PC-9 (cell line): ENCODE data around the gene PHAF1. TPM values are rescaled to one million over a fixed set of nuclear protein-coding genes. Genes with fewer than 3 reads are reported as not detected.
A peak's percentile ranks its signal among the peaks of the same experiment; 100 is the strongest.

ENCODE experiments used
- BruUV-seq: library from RNA; stranded (reverse); fragments of 400-500 nt; replicated peaks from 2 replicates; lab custom pipeline; 2021; lab: Mats Ljungman, UMichigan
- CTCF ChIA-PET: fragments of 300-600 bp; sonication (Branson Sonifier 250); formaldehyde crosslinking; loops from one replicate; lab custom pipeline; 2022; ENCODE audit warnings: antibody characterized with exemption; lab: Charles Lee
- POLR2A ChIA-PET: fragments of 300-600 bp; sonication (Branson Sonifier 250); formaldehyde crosslinking; loops from one replicate; lab custom pipeline; 2022; ENCODE audit warnings: antibody characterized with exemption; ENCODE audit not compliant: unreplicated experiment; lab: Charles Lee
- DNase-seq, 2 experiments: peaks; one replicate each; pipeline versions ENCODE4 v3.0.0 to v3.0.0-alpha.2; 2015 to 2022; ENCODE audit warnings: mixed read lengths in 1 of 2
- H2AFZ ChIP-seq: fragments of 200-600 bp; sonication (generic); 2 replicates; pipeline ENCODE4 v1.8.1; 2017; ENCODE audit warnings: antibody characterized with exemption
- H3F3A ChIP-seq: fragments of 200-600 bp; sonication (generic); 2 replicates; pipeline ENCODE4 v1.8.1; 2017; ENCODE audit warnings: antibody characterized with exemption, mild to moderate bottlenecking, low read depth; ENCODE audit not compliant: insufficient read depth
- H3K27ac ChIP-seq: fragments of 200-600 bp; sonication (generic); 2 replicates; pipeline ENCODE4 v1.6.1; 2016; ENCODE audit warnings: mixed run types
- H3K27me3 ChIP-seq: fragments of 200-600 bp; sonication (generic); 2 replicates; pipeline ENCODE4 v1.6.1; 2016; ENCODE audit warnings: low read depth, mixed run types; ENCODE audit not compliant: insufficient read depth
- H3K36me3 ChIP-seq: fragments of 200-600 bp; sonication (generic); 2 replicates; pipeline ENCODE4 v1.6.1; 2016; ENCODE audit warnings: low read depth, mixed run types
- H3K4me1 ChIP-seq: fragments of 200-600 bp; sonication (generic); replicated peaks from 2 replicates; pipeline ENCODE4 v1.6.1; 2016; ENCODE audit warnings: mixed run types; ENCODE audit not compliant: insufficient read depth
- H3K4me2 ChIP-seq: fragments of 200-600 bp; sonication (generic); 2 replicates; pipeline ENCODE4 v1.6.1; 2017; ENCODE audit warnings: mixed run types
- H3K4me3 ChIP-seq: fragments of 200-600 bp; sonication (generic); 2 replicates; pipeline ENCODE4 v1.6.1; 2016; ENCODE audit warnings: mixed run types
- H3K79me2 ChIP-seq: fragments of 200-600 bp; sonication (generic); 2 replicates; pipeline ENCODE4 v1.6.1; 2017; ENCODE audit warnings: low read depth, mixed run types
- H3K9me2 ChIP-seq: fragments of 200-600 bp; sonication (generic); 2 replicates; pipeline ENCODE4 v1.8.1; 2017; ENCODE audit warnings: mild to moderate bottlenecking; ENCODE audit not compliant: insufficient read depth
- H3K9me3 ChIP-seq: fragments of 200-600 bp; sonication (generic); 2 replicates; pipeline ENCODE4 v1.8.1; 2016; ENCODE audit warnings: low read depth; ENCODE audit not compliant: insufficient read depth
- H4K20me1 ChIP-seq: fragments of 200-600 bp; sonication (generic); 2 replicates; pipeline ENCODE4 v1.8.1; 2017; ENCODE audit not compliant: insufficient read depth
- CTCF ChIP-seq: fragments of 200-600 bp; sonication (generic); conservative IDR thresholded peaks from 2 replicates; pipeline ENCODE4 v1.6.1; 2017; ENCODE audit warnings: mixed run types, antibody characterized with exemption, mild to moderate bottlenecking, moderate library complexity
- EZH2 ChIP-seq: fragments of 200-600 bp; sonication (generic); IDR thresholded peaks from 2 replicates; pipeline ENCODE4 v1.8.0; 2017; ENCODE audit warnings: antibody characterized with exemption, low read depth
- intact Hi-C: fragments of 100-400 bp; cut with micrococcal nuclease; formaldehyde crosslinking; loops from one replicate; pipeline ENCODE4 v1.10.0; 2022; ENCODE audit not compliant: unreplicated experiment
- total RNA-seq: library from RNA; stranded (reverse); gene quantifications from 2 replicates; pipeline ENCODE4 v1.2.3, GENCODE V29; 2021

The PHAF1 gene
- total RNA-seq, 1 experiment from 2014 or later: 19.5 TPM

- ChIA-PET POLR2A (no interaction called here), CTCF (no interaction called here)
- no peak overlapping the region for H2AFZ ChIP-seq
- no peaks in the 10 kb centered on the region for H3K9me3 ChIP-seq
- no peak overlapping the region for H3K27ac ChIP-seq
- peaks cover under 1% of the 10 kb centered on the region for H3K79me2 ChIP-seq
- DNase-seq: peak in 1 of 2 experiments; percentile 11
- no peaks in the 10 kb centered on the region for H4K20me1 ChIP-seq
- H3K36me3 ChIP-seq: 0 out of 2 replicates have a peak, but pooled peaks cover 3% of the 10 kb centered on the region
- intact Hi-C loops: no loop called here
- TF ChIP-seq EZH2 (no peak), CTCF (no peak)
- BruUV-seq: no TSS peak
- no peaks in the 10 kb centered on the region for H3K27me3 ChIP-seq
- no peak overlapping the region for H3K4me3 ChIP-seq
- peaks cover 24% of the 10 kb centered on the region for H3F3A ChIP-seq
- H3K4me1 ChIP-seq: 0 out of 2 replicates have a peak, but pooled peaks cover 5% of the 10 kb centered on the region
- no peaks in the 10 kb centered on the region for H3K9me2 ChIP-seq
- no peak overlapping the region for H3K4me2 ChIP-seq
Measured at GRCh38 chr16:67104845-67105244, 4.9 kb upstream of the PHAF1 start.

GRCh38 chr16:67105246-67105645, 4.5 kb upstream of the PHAF1 start:
- H3K79me2 ChIP-seq: peaks cover 4% of the 10 kb centered on the region
- no peaks in the 10 kb centered on the region for H3K36me3 ChIP-seq
- BruUV-seq: no TSS peak
- H3K27me3 ChIP-seq: no peaks in the 10 kb centered on the region
- TF ChIP-seq EZH2 (no peak), CTCF (no peak)
- H3K4me2 ChIP-seq: no peak overlapping the region
- no peaks in the 10 kb centered on the region for H3K9me3 ChIP-seq
- no peaks in the 10 kb centered on the region for H4K20me1 ChIP-seq
- CTCF ChIA-PET: no interaction called here
- intact Hi-C loops: no loop called here
- no peak overlapping the region for H3K27ac ChIP-seq
- H3K9me2 ChIP-seq: no peaks in the 10 kb centered on the region
- no peak overlapping the region for H3K4me3 ChIP-seq
- POLR2A ChIA-PET: no interaction called here
- DNase-seq: no peak
- H3K4me1 ChIP-seq: 0 out of 2 replicates have a peak, but pooled peaks cover 5% of the 10 kb centered on the region
- no peak overlapping the region for H2AFZ ChIP-seq
- H3F3A ChIP-seq: peaks cover 23% of the 10 kb centered on the region

- POLR2A ChIA-PET: interaction anchor here (0.7 kb wide), 1 partner anchor 141 kb away, joined by 5 read pairs; no protein-coding TSS in a partner anchor
Measured at GRCh38 chr16:67105881-67106280, 3.9 kb upstream of the PHAF1 start.

More at GRCh38 chr16:67105881-67106280, 3.9 kb upstream of the PHAF1 start:
- H3K27ac ChIP-seq: no peak overlapping the region
- no peaks in the 10 kb centered on the region for H3K9me3 ChIP-seq
- H3K4me1 ChIP-seq: peaks cover 7% of the 10 kb centered on the region; the same call in 1 of the 2 replicates
- no peak overlapping the region for H3K4me2 ChIP-seq
- no peaks in the 10 kb centered on the region for H3K36me3 ChIP-seq
- no peak for DNase-seq
- intact Hi-C loops: no loop called here
- no peaks in the 10 kb centered on the region for H3K9me2 ChIP-seq
- no TSS peak for BruUV-seq
- no peak overlapping the region for H2AFZ ChIP-seq
- TF ChIP-seq CTCF (no peak), EZH2 (no peak)
- CTCF ChIA-PET: no interaction called here
- H4K20me1 ChIP-seq: no peaks in the 10 kb centered on the region
- peaks cover 18% of the 10 kb centered on the region for H3F3A ChIP-seq
- H3K4me3 ChIP-seq: no peak overlapping the region
- H3K27me3 ChIP-seq: no peaks in the 10 kb centered on the region
- H3K79me2 ChIP-seq: peaks cover 11% of the 10 kb centered on the region
